NT2/D1 (cell line): ENCODE measurements around the gene PSMB11.

ENCODE experiments used
- SUZ12 ChIP-seq: IDR thresholded peaks from 2 replicates; pipeline ENCODE4 v1.6.1; 2011; ENCODE audit not compliant: insufficient read length, insufficient read depth; ENCODE audit errors: extremely low read depth
- YY1 ChIP-seq: IDR thresholded peaks from 2 replicates; pipeline ENCODE4 v1.6.1; 2011; ENCODE audit not compliant: insufficient read length, insufficient read depth
- ZNF274 ChIP-seq: IDR thresholded peaks from 2 replicates; pipeline ENCODE4 v1.6.1; 2011; ENCODE audit warnings: mild to moderate bottlenecking, low read depth, low read length

DNA sequence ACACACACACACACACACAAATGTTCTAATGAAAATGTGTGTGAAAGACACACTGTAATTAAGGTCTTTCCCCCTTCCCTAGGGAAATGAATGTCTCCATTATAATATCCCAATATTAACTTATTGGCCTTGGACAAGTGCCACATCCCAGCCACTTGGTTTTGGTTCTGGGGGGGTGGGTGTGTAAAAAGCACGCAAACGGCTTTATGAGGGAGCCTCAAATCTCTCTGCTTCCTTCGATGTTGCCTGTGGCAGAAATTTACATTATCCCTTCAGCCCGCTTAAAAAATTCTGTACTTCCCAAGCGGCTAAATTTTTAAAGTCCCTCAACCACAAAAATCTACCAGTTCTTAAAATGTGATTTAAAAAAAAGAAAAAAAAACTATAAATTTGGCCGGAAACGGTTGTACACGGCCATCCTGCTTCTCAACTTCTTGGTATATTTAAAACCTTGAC, 32.5 kb upstream of the PSMB11 start:
- TF ChIP-seq ZNF274 (no peak), YY1 (no peak), SUZ12 (no peak)
